ENCODE results near the gene ELL. TPM values are rescaled to one million over a fixed set of nuclear protein-coding genes. Genes with fewer than 3 reads are reported as not detected.
A peak's percentile ranks its signal among the peaks of the same experiment; 100 is the strongest.

The ELL gene
- total RNA-seq, 6 experiments from 2014 or later, result 15.7 to 17.8 (median 16.4) TPM

DNA sequence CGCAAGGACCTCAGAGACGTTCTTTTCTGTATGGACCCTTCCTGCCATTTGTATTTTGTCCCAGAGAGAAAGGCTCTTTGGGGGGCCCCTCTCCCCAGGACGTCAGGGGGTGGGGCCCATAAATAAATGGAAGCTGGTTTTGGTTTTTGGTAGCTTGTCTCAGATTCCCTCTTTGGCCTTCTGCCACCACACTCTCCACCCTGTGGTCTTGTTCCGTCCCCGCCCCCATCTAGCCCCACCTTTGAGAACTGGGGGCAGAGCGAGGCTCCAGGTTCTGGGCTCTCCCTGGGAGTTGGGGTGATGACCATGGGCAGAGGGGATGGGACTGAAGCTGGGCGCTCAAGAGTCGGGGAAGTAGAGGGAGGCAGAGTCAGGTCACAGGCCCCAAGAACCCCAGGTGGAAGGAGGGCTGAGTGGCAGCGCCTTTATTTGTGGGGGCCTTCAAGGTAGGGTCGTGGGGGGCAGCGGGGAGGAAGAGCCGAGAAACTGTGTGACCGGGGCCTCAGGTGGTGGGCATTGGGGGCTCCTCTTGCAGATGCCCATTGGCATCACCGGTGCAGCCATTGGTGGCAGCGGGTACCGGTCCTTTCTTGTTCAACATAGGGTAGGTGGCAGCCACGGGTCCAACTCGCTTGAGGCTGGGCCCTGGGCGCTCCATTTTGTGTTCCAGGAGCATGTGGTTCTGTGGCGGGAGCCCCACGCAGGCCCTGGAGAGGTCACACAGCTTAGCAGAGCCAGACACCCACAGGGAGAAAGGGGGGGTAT lies 87.3 kb downstream of the ELL start:
- Mint-ChIP-seq H3K36me3 (ENCODE audit: low read depth) (peaks cover 14% of the 10 kb centered on the region), H3K27me3 (ENCODE audit: insufficient read depth) (peaks cover 21% of the 10 kb centered on the region), H3K9me3 (peaks cover 8% of the 10 kb centered on the region), H3K4me3 (peak overlapping the region; percentile 57), H3K4me1 (ENCODE audit: low read depth) (peaks cover 16% of the 10 kb centered on the region), H3K27ac (no peak overlapping the region)
- TF ChIP-seq, protein P1, sequence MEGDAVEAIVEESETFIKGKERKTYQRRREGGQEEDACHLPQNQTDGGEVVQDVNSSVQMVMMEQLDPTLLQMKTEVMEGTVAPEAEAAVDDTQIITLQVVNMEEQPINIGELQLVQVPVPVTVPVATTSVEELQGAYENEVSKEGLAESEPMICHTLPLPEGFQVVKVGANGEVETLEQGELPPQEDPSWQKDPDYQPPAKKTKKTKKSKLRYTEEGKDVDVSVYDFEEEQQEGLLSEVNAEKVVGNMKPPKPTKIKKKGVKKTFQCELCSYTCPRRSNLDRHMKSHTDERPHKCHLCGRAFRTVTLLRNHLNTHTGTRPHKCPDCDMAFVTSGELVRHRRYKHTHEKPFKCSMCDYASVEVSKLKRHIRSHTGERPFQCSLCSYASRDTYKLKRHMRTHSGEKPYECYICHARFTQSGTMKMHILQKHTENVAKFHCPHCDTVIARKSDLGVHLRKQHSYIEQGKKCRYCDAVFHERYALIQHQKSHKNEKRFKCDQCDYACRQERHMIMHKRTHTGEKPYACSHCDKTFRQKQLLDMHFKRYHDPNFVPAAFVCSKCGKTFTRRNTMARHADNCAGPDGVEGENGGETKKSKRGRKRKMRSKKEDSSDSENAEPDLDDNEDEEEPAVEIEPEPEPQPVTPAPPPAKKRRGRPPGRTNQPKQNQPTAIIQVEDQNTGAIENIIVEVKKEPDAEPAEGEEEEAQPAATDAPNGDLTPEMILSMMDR (IDR thresholded peaks at IDR 0.05), result no peak
- DNase-seq, result no peak

DNA sequence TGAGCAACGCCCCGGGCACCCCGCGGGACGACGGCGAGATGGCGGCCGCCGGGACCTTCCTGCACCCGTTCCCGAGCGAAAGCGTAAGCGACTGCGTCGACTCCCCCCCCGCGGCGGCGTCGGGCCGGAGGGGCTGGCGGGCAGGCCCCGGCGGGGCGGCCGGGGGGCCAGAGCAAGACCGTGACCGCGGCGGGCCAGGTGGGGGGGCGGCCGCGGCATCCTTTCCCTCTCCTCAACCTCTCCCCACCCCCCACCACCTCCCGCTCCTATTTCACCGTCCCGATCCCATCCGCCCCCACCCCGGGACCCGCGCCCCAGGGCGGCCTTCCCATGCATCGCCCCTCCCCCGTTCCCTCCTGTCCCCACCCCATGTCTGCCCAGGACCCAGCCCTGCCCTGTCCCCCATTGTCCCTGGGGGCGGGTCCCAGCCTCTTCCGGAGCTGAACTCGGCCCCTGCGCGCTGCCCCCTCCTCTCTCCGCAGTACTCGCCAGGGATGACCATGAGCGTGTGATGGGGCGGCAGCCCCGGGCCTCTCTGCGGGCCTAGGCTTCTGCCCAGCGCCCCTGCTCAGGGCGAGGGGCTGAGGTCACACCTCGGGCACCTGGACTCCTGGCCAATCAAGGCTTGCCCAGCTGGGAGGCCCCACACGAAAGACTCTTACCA lies 88.0 kb downstream of the ELL start:
- H3K4me3 Mint-ChIP-seq, result peak overlapping the region; percentile 57
- H3K4me1 Mint-ChIP-seq (ENCODE audit: low read depth), result peaks cover 9% of the 10 kb centered on the region
- H3K27me3 Mint-ChIP-seq (ENCODE audit: insufficient read depth), result peaks cover 21% of the 10 kb centered on the region
- H3K36me3 Mint-ChIP-seq (ENCODE audit: low read depth), result peaks cover 14% of the 10 kb centered on the region
- TF ChIP-seq, protein P1 (IDR thresholded peaks at IDR 0.05), result no peak
- H3K9me3 Mint-ChIP-seq, result peaks cover 8% of the 10 kb centered on the region
- no peak for DNase-seq
- no peak overlapping the region for H3K27ac Mint-ChIP-seq

DNA sequence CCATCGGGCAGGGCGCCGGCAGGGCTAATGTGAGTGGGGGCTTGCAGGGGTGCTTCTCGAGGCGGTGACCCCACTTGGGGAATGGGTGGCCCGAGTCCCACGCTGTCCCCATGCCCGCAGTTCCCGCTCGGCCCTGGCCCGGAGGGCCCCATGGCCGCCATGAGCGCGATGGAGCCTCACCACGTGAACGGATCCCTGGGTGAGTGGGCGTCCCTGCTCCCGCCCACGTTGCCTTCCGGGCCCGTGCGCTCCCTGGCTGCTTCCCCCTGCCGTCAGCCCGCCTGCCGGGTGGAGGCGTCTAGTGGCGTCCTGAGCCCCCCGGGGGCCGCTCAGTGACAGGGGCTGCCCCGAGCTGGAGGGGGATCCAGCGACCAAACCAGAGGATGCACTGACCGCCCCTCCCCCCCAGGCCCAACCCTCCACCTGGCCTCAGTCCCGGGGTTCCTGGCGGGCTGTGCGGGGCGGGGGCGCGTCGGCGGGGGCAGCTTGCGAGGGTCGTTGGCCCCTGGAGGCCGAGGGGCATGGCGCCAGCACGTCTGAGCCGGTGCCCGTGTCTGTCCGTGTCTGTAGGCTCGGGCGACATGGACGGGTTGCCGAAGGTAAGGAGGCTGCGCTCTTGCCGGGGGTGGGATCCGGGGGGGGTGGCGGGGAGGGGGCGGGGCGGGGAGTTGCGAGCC lies 88.7 kb downstream of the ELL start:
- no peak for DNase-seq
- Mint-ChIP-seq H3K36me3 (ENCODE audit: low read depth) (peaks cover 14% of the 10 kb centered on the region), H3K4me1 (ENCODE audit: low read depth) (peaks cover 5% of the 10 kb centered on the region; the same call in 1 of the 2 replicates), H3K4me3 (no peak overlapping the region), H3K27me3 (ENCODE audit: insufficient read depth) (peaks cover 20% of the 10 kb centered on the region), H3K9me3 (peaks cover 8% of the 10 kb centered on the region), H3K27ac (no peak overlapping the region)
- TF ChIP-seq, protein P1 (IDR thresholded peaks at IDR 0.05), result no peak

GRCh38 chr19:18432275-18433014 lies 89.4 kb downstream of the ELL start:
- no peak overlapping the region for H3K4me3 Mint-ChIP-seq

More at GRCh38 chr19:18432275-18433014, 89.4 kb downstream of the ELL start:
- peaks cover 14% of the 10 kb centered on the region for H3K36me3 Mint-ChIP-seq (ENCODE audit: low read depth)
- TF ChIP-seq, protein P1 (IDR thresholded peaks at IDR 0.05), result no peak
- H3K27ac Mint-ChIP-seq, result peak overlapping the region; percentile 31; the same call in 1 of the 2 replicates
- H3K4me1 Mint-ChIP-seq (ENCODE audit: low read depth), result peaks cover 5% of the 10 kb centered on the region; the same call in 1 of the 2 replicates
- H3K27me3 Mint-ChIP-seq (ENCODE audit: insufficient read depth), result peaks cover 19% of the 10 kb centered on the region
- DNase-seq, result no peak
- H3K9me3 Mint-ChIP-seq, result peaks cover 8% of the 10 kb centered on the region
